Uterus (tissue), 2 donors: ENCODE measurements around the gene SOCS7.

Experiments
- POLR2A ChIP-seq, 2 donors: fragments of 450-650 bp; IDR thresholded peaks; one replicate each; pipeline ENCODE4 v1.6.1; 2016; ENCODE audit warnings: antibody characterized with exemption in 2 of 2, mild to moderate bottlenecking in 1 of 2, moderate library complexity in 1 of 2
- TF ChIP-seq, protein P1 (sequence below), 4 experiments: fragments of 200-600 bp in 2 of 4; fragments of 450-650 bp in 2 of 4; sonication (generic) in 2 of 4; IDR thresholded peaks; one replicate each; pipeline ENCODE4 v1.5.1; 2016 to 2019; ENCODE audit warnings: antibody characterized with exemption in 4 of 4, mild to moderate bottlenecking in 2 of 4, moderate library complexity in 1 of 4

DNA sequence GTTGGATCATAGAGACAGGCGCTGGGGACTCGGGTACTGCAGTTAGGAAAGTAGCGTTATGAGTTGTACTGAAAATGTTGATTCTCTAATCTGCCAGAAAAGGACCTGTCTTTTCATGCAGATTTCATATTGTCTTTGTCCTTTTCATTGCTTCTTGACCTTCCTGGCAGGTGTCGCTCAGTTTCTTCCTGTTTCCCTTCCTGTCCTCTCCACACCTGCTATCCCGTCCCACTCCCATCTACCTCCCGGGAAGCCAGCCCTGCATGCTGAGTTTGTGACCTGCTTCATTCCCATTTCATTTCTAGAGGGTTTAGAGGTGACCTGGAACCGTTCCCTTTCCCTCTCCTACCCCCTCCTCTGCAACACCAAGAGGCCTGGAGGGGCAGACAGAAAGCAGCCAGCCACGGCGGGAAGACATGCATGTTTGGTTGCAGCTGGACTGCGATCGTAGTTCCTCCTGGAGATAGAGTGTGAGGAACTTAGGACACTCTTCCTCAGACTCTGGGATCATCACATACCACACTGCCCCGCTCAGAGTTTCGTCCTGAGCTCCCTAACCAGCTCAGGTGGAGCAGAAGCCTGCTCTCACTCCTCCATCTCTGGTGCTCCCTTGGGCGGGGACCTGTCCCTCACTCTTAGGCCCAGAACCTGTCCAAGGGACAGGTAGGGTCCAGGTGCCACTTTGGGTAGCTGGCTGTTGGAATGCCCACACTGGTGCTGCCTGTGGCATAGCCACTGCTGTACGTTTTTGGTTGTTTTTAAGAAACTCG lies 52.7 kb downstream of the SOCS7 start:
- TF ChIP-seq, protein P1, sequence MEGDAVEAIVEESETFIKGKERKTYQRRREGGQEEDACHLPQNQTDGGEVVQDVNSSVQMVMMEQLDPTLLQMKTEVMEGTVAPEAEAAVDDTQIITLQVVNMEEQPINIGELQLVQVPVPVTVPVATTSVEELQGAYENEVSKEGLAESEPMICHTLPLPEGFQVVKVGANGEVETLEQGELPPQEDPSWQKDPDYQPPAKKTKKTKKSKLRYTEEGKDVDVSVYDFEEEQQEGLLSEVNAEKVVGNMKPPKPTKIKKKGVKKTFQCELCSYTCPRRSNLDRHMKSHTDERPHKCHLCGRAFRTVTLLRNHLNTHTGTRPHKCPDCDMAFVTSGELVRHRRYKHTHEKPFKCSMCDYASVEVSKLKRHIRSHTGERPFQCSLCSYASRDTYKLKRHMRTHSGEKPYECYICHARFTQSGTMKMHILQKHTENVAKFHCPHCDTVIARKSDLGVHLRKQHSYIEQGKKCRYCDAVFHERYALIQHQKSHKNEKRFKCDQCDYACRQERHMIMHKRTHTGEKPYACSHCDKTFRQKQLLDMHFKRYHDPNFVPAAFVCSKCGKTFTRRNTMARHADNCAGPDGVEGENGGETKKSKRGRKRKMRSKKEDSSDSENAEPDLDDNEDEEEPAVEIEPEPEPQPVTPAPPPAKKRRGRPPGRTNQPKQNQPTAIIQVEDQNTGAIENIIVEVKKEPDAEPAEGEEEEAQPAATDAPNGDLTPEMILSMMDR (IDR thresholded peaks at IDR 0.05) = no peak
- TF ChIP-seq POLR2A (IDR thresholded peaks at IDR 0.05) = no peak
